Testis (tissue), 3 donors: ENCODE data around the gene LYVE1. TPM values are rescaled to one million over a fixed set of nuclear protein-coding genes. Genes with fewer than 3 reads are reported as not detected.

Experiments
- DNase-seq: peaks from one replicate; pipeline ENCODE4 v3.0.0-alpha.2; 2019
- H3K27ac ChIP-seq, 2 donors: fragments of 200-600 bp; sonication (generic); one replicate each; pipeline ENCODE4 v1.5.1; 2019
- H3K27me3 ChIP-seq: fragments of 200-600 bp; sonication (generic); one replicate; pipeline ENCODE4 v1.5.1; 2019
- H3K36me3 ChIP-seq: fragments of 200-600 bp; sonication (generic); one replicate; pipeline ENCODE4 v1.5.1; 2017; ENCODE audit warnings: low read depth; ENCODE audit errors: missing control alignments
- H3K4me1 ChIP-seq: fragments of 200-600 bp; sonication (generic); one replicate; pipeline ENCODE4 v1.5.1; 2019
- H3K4me3 ChIP-seq, 2 donors: fragments of 200-600 bp; sonication (generic); one replicate each; pipeline ENCODE4 v1.5.1; 2017 to 2019
- H3K9me3 ChIP-seq: fragments of 200-600 bp; sonication (generic); one replicate; pipeline ENCODE4 v1.5.1; 2017
- CTCF ChIP-seq, 3 experiments: fragments of 450-650 bp in 2 of 3; fragments of 200-600 bp in 1 of 3; sonication (generic) in 1 of 3; IDR thresholded peaks; one replicate each; pipeline ENCODE4 v1.5.1; 2016 to 2019; ENCODE audit warnings: antibody characterized with exemption in 3 of 3, mild to moderate bottlenecking in 2 of 3, moderate library complexity in 1 of 3
- POLR2A ChIP-seq: fragments of 450-650 bp; IDR thresholded peaks from one replicate; pipeline ENCODE4 v1.6.1; 2017; ENCODE audit warnings: antibody characterized with exemption, mild to moderate bottlenecking, moderate library complexity
- WGBS, 2 donors: methylation state at CpG; one replicate each; pipeline ENCODE4 v1.1.5; 2018; 5-methylcytosine and 5-hydroxymethylcytosine counted together
- intact Hi-C: fragments of 100-400 bp; cut with DNase I; formaldehyde crosslinking; loops from one replicate; pipeline ENCODE4 v1.15.1; 2023; ENCODE audit warnings: low total_unique reads
- microRNA counts, 2 donors: library from miRNA; unstranded; fragments of <30 nt; microRNA quantifications; one replicate each; lab custom pipeline; 2016
- polyA plus RNA-seq: library from polyadenylated mRNA; stranded (reverse); fragments of 350-450 nt; fragmentation: Illumina TruSeq; extraction: RNeasy Lipid Tissue Mini Kit (QIAGEN cat#74804); gene quantifications from one replicate; pipeline ENCODE4 v1.2.3, GENCODE V29; 2014; ENCODE audit warnings: low read depth, low replicate concordance; ENCODE audit not compliant: insufficient read depth
- total RNA-seq, 2 donors: library from RNA; depleted of rRNA; stranded (reverse); fragments of >200 nt; gene quantifications; one replicate each; pipeline ENCODE4 v1.2.3, GENCODE V29; 2016

LYVE1 gene
- total and polyA plus RNA-seq, 3 donors from 2014 or later = 4.6 to 24.1 (median 7.5) TPM

GRCh38 chr11:10515418-10515817, 53.0 kb downstream of the LYVE1 start:
- intact Hi-C loops = no loop called here
- 92% methylated on average over 3 of the region's 3 CpGs for WGBS, 2 donors
- no peak overlapping the region for H3K4me3 ChIP-seq

GRCh38 chr11:10514709-10515108, 53.8 kb downstream of the LYVE1 start:
- intact Hi-C loops = no loop called here
- WGBS, 2 donors = 76 to 83% methylated on average over 2 of the region's 2 CpGs
- H3K27ac ChIP-seq = no peak overlapping the region
- no peak overlapping the region for H3K4me3 ChIP-seq
- H3K4me1 ChIP-seq = peaks cover 3% of the 10 kb centered on the region
- no peaks in the 10 kb centered on the region for H3K9me3 ChIP-seq
- no peaks in the 10 kb centered on the region for H3K27me3 ChIP-seq
- DNase-seq = no peak
- no peaks in the 10 kb centered on the region for H3K36me3 ChIP-seq
- TF ChIP-seq CTCF (IDR thresholded peaks at IDR 0.05) (no peak), POLR2A (no peak)

More at GRCh38 chr11:10515418-10515817, 53.0 kb downstream of the LYVE1 start:
- no peak for DNase-seq
- Histone ChIP-seq H3K9me3 (no peaks in the 10 kb centered on the region), H3K36me3 (no peaks in the 10 kb centered on the region), H3K27me3 (no peaks in the 10 kb centered on the region), H3K27ac (no peak overlapping the region), H3K4me1 (peaks cover 3% of the 10 kb centered on the region)
- TF ChIP-seq CTCF (IDR thresholded peaks at IDR 0.05) (no peak), POLR2A (no peak)

GRCh38 chr11:10514202-10514601, 54.3 kb downstream of the LYVE1 start:
- TF ChIP-seq CTCF (IDR thresholded peaks at IDR 0.05) = peak in 2 of 3 experiments; percentile 5 to 59
- TF ChIP-seq POLR2A = no peak
- no peaks in the 10 kb centered on the region for H3K27me3 ChIP-seq
- peaks cover 3% of the 10 kb centered on the region for H3K4me1 ChIP-seq
- no peak for DNase-seq
- H3K27ac ChIP-seq = no peak overlapping the region
- 37 to 49% methylated on average over 2 of the region's 2 CpGs for WGBS, 2 donors
- H3K9me3 ChIP-seq = no peaks in the 10 kb centered on the region
- intact Hi-C loops = no loop called here
- H3K4me3 ChIP-seq = no peak overlapping the region
- H3K36me3 ChIP-seq = no peaks in the 10 kb centered on the region

GRCh38 chr11:10511181-10511621, 57.3 kb downstream of the LYVE1 start:
- no peak for DNase-seq
- Histone ChIP-seq H3K27me3 (no peaks in the 10 kb centered on the region), H3K36me3 (no peaks in the 10 kb centered on the region), H3K9me3 (no peaks in the 10 kb centered on the region), H3K27ac (no peak overlapping the region), H3K4me1 (no peaks in the 10 kb centered on the region), H3K4me3 (no peak overlapping the region)
- intact Hi-C loops = no loop called here
- no peak for TF ChIP-seq POLR2A
- TF ChIP-seq CTCF (IDR thresholded peaks at IDR 0.05) = no peak
- 79 to 86% methylated on average over 10 of the region's 10 CpGs for WGBS, 2 donors

MicroRNA genes within 50 kb of the gene (microRNA counts, 767-probe panel; counts per million panel counts)
- microRNA hsa-miR-4485 (lab: Ali Mortazavi, UCI) = 0 to 152 counts per million in 2 donors

Other genes with a start within 250 kb of the LYVE1 start
- gene AMPD3, start 113.4 kb downstream of the LYVE1 start, total RNA-seq = 10 to 100 TPM; 10.9 to 13.4 TPM
- gene AMPD3, start 113.4 kb downstream of the LYVE1 start, polyA plus RNA-seq = 5.5 TPM
- 10 to 100 TPM; 63.1 to 91.3 TPM for gene RNF141, start 27.5 kb downstream of the LYVE1 start, total RNA-seq
- 172 TPM for gene RNF141, start 27.5 kb downstream of the LYVE1 start, polyA plus RNA-seq
- gene IRAG1, start 125.1 kb upstream of the LYVE1 start, total RNA-seq = 10 to 100 TPM; 17.7 to 23.1 TPM
- gene IRAG1, start 125.1 kb upstream of the LYVE1 start, polyA plus RNA-seq = 28.6 TPM
- 10 to 100 TPM; 47.3 to 50.9 TPM for gene CTR9, start 182.6 kb upstream of the LYVE1 start, total RNA-seq
- 48.6 TPM for gene CTR9, start 182.6 kb upstream of the LYVE1 start, polyA plus RNA-seq
- 100 to 1,000 TPM; 451 to 519 TPM for gene EIF4G2, start 240.3 kb upstream of the LYVE1 start, total RNA-seq
- 501 TPM for gene EIF4G2, start 240.3 kb upstream of the LYVE1 start, polyA plus RNA-seq